HG03108 (cell line): ENCODE results near the gene PCSK4.

Experiments used
- ATAC-seq: cut with Tn5 transposase; IDR thresholded peaks from one replicate; pipeline ENCODE4 v1.9.1; 2021; ENCODE audit warnings: moderate library complexity; ENCODE audit not compliant: unreplicated experiment

PCSK4 gene

GRCh38 chr19:1472231-1473084 is 17.7 kb downstream of the PCSK4 start:
- ATAC-seq, result no peak

- ATAC-seq, result no peak
Observed at GRCh38 chr19:1471515-1472160, 18.5 kb downstream of the PCSK4 start.

- ATAC-seq, result no peak
Observed at GRCh38 chr19:1471010-1471514, 19.1 kb downstream of the PCSK4 start.

DNA sequence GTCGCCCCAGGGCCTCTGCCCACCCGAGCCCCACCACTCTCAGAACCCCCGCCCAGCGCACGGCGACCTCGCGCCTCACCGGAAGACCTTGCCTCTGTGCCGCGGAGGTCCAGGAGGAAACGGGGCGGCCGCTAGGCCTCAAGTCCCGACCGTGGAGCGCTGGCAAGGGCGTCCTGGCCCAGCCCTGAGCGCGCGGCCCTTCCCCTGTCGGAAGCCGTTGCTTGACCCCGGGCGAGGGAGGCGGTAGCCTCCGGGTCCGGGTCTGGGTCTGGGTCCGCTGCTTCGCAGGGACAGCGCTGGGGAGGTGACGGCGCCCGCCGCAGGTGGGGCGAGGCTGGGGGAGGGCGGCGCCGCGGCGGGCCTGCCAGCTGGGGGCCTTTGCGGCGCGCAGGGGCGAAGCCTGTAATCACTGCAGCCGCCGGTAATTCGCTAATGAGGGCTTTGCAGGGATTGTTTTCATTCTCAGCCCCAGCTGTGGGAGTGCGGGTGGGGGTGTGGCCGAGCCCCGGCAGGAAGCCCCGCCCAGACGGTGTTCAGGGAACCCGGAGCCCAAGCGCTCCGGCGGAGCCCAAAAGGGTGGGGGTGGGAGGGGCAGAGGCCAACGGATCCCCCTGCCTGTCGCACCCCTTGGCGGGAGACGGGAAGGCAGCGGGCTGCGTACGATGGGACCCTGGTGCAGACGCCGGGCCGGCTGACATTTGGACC is 19.7 kb downstream of the PCSK4 start:
- no peak for ATAC-seq

GRCh38 chr19:1470055-1470304 is 20.2 kb downstream of the PCSK4 start:
- ATAC-seq, result no peak

DNA sequence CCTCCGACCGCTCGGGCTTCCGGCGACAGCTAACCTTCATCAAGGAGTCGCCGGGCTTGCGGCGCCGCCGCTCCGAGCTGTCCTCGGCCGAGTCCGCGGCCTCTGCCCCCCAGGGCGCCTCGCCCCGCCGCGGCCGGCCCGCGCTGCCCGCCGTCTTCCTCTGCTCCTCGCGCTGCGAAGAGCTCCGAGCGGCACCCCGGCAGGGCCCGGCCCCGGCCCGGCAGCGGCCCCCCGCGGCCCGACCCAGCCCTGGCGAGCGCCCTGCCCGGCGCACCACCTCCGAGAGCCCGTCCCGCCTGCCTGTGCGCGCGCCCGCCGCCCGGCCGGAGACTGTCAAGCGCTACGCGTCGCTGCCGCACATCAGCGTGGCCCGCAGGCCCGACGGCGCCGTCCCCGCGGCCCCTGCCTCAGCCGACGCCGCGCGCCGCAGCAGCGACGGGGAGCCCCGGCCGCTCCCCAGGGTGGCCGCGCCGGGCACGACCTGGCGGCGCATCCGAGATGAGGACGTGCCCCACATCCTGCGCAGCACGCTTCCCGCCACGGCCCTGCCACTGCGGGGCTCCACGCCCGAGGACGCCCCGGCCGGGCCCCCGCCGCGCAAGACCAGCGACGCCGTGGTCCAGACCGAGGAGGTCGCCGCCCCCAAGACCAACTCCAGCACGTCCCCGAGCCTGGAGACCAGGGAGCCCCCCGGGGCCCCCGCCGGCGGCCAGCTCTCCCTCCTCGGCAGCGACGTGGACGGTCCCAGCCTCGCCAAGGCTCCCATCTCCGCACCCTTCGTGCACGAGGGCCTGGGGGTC is 20.7 kb downstream of the PCSK4 start:
- no peak for ATAC-seq

GRCh38 chr19:1468821-1469254 is 21.3 kb downstream of the PCSK4 start:
- no peak for ATAC-seq

- no peak for ATAC-seq
Observed at GRCh38 chr19:1468274-1468820, 21.8 kb downstream of the PCSK4 start.

GRCh38 chr19:1467490-1468273 is 22.5 kb downstream of the PCSK4 start:
- no peak for ATAC-seq

- no peak for ATAC-seq
Observed at GRCh38 chr19:1467215-1467489, 23.0 kb downstream of the PCSK4 start.

DNA sequence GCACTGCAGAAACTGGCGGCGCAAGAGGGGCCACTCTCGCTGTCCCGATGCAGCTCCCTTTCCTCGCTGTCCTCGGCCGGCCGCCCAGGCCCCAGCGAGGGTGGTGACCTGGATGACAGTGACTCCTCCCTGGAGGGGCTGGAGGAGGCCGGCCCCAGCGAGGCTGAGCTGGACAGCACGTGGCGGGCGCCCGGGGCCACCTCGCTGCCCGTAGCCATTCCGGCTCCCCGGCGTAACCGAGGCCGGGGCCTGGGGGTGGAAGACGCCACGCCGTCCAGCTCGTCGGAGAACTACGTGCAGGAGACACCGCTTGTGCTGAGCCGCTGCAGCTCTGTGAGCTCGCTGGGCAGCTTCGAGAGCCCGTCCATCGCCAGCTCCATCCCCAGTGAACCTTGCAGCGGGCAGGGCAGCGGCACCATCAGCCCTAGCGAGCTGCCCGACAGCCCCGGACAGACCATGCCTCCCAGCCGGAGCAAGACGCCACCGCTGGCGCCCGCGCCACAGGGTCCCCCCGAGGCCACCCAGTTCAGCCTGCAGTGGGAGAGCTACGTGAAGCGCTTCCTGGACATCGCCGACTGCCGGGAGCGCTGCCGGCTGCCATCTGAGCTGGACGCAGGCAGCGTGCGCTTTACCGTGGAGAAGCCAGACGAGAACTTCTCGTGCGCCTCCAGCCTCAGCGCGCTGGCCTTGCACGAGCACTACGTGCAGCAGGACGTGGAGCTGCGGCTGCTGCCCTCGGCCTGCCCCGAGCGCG is 23.5 kb downstream of the PCSK4 start:
- no peak for ATAC-seq

DNA sequence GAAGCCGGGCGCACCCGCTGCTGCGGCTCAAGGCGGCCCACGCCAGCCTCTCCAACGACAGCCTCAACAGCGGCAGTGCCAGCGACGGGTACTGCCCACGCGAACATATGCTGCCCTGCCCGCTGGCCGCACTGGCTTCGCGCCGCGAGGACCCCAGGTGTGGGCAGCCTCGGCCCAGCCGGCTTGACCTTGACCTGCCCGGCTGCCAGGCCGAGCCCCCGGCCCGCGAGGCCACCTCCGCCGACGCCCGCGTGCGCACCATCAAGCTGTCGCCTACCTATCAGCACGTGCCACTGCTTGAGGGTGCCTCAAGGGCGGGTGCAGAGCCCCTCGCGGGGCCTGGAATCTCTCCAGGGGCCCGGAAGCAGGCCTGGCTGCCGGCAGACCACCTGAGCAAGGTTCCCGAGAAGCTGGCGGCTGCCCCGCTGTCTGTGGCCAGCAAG is 24.1 kb downstream of the PCSK4 start:
- no peak for ATAC-seq

DNA sequence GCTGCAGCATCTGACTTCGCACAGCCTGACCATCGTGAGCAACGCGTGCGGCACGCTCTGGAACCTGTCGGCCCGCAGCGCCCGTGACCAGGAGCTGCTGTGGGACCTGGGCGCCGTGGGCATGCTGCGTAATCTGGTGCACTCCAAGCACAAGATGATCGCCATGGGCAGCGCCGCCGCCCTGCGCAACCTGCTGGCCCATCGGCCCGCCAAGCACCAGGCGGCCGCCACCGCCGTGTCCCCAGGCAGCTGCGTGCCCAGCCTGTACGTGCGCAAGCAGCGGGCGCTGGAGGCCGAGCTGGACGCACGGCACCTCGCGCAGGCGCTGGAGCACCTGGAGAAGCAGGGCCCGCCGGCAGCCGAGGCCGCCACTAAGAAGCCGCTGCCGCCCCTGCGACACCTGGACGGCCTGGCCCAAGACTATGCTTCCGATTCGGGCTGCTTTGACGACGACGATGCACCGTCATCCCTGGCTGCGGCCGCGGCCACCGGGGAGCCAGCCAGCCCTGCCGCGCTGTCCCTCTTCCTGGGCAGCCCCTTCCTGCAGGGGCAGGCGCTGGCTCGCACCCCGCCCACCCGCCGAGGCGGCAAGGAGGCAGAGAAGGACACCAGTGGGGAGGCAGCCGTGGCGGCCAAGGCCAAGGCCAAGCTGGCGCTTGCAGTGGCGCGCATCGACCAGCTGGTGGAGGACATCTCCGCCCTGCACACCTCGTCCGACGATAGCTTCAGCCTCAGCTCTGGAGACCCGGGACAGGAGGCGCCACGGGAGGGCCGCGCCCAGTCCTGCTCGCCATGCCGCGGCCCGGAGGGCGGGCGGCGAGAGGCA is 24.7 kb downstream of the PCSK4 start:
- no peak for ATAC-seq

- no peak for ATAC-seq
Observed at GRCh38 chr19:1461862-1462261, 28.3 kb downstream of the PCSK4 start.

- no peak for ATAC-seq
Observed at GRCh38 chr19:1460033-1460995, 29.8 kb downstream of the PCSK4 start.

DNA sequence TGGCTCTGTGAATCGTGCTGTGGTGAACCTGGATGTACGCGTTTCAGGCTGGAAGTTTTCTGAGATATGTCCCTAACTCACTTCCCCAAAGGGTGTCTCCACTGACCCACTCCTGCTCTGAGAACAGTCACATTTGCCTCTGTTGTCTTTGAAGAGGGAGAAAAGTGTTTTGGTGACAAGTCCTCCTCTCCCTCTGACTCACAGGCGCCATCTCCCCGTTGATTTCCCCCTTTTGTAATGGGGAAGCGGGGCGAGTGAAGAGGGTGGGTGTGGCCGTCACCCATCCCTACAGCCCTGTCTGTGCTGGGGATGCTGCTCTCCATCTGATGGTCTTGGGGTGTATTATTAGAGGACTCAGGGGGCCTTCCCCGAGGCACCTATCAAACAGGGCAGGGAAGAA is 30.7 kb downstream of the PCSK4 start:
- ATAC-seq, result no peak

GRCh38 chr19:1457892-1458291 is 32.3 kb downstream of the PCSK4 start:
- no peak for ATAC-seq
